DMS53 treated with DMSO at 0.1 percent for 48 hours (cell line): Measurements from ENCODE around the gene EDAR.

Experiments
- DNase-seq: peaks from one replicate; lab custom pipeline; 2025; ENCODE audit not compliant: unreplicated experiment; lab: John Stamatoyannopoulos, UW

The EDAR gene

GRCh38 chr2:108926561-108927380, 62.2 kb downstream of the EDAR start:
- DNase-seq: no peak

GRCh38 chr2:108925735-108926134, 63.3 kb downstream of the EDAR start:
- DNase-seq: no peak

GRCh38 chr2:108925286-108925685, 63.7 kb downstream of the EDAR start:
- DNase-seq: no peak

- DNase-seq: no peak
Observed at GRCh38 chr2:108924580-108925251, 64.3 kb downstream of the EDAR start.

- no peak for DNase-seq
Observed at GRCh38 chr2:108923736-108924579, 65.1 kb downstream of the EDAR start.

- DNase-seq: peak; percentile 44
Observed at GRCh38 chr2:108923019-108923700, 65.9 kb downstream of the EDAR start.

- no peak for DNase-seq
Observed at GRCh38 chr2:108922141-108922915, 66.7 kb downstream of the EDAR start.

GRCh38 chr2:108921096-108922030, 67.7 kb downstream of the EDAR start:
- DNase-seq: no peak

GRCh38 chr2:108920686-108921085, 68.3 kb downstream of the EDAR start:
- DNase-seq: no peak

GRCh38 chr2:108919571-108920373, 69.2 kb downstream of the EDAR start:
- DNase-seq: no peak

- DNase-seq: no peak
Observed at GRCh38 chr2:108918941-108919341, 70.1 kb downstream of the EDAR start.

- no peak for DNase-seq
Observed at GRCh38 chr2:108918156-108918874, 70.7 kb downstream of the EDAR start.

- no peak for DNase-seq
Observed at GRCh38 chr2:108917526-108917925, 71.5 kb downstream of the EDAR start.

- no peak for DNase-seq
Observed at GRCh38 chr2:108916796-108917421, 72.1 kb downstream of the EDAR start.

GRCh38 chr2:108916122-108916795, 72.8 kb downstream of the EDAR start:
- no peak for DNase-seq

GRCh38 chr2:108912629-108912902, 76.5 kb downstream of the EDAR start:
- no peak for DNase-seq
